Muscle layer of colon (tissue), 2 donors: ENCODE results near the gene CISD3.

ENCODE experiments used
- H3K27ac ChIP-seq: one replicate; pipeline ENCODE4 v1.7.0; 2013; ENCODE audit warnings: low read depth, mild to moderate bottlenecking, low read length, moderate library complexity
- H3K27me3 ChIP-seq, 2 donors: one replicate each; pipeline ENCODE4 v1.7.0; 2013; ENCODE audit warnings: low read length in 2 of 2, mild to moderate bottlenecking in 2 of 2; ENCODE audit not compliant: insufficient read depth in 2 of 2, control insufficient read depth in 1 of 2
- H3K36me3 ChIP-seq: one replicate; pipeline ENCODE4 v1.7.0; 2013; ENCODE audit warnings: mild to moderate bottlenecking, low read length; ENCODE audit not compliant: insufficient read depth
- H3K4me1 ChIP-seq: one replicate; pipeline ENCODE4 v1.7.0; 2013; ENCODE audit warnings: mild to moderate bottlenecking, low read length; ENCODE audit not compliant: insufficient read depth
- H3K4me3 ChIP-seq, 2 donors: one replicate each; pipeline ENCODE4 v1.7.0; 2013; ENCODE audit warnings: low read length in 2 of 2, low read depth in 1 of 2, mild to moderate bottlenecking in 1 of 2, moderate library complexity in 1 of 2
- H3K9ac ChIP-seq: one replicate; pipeline ENCODE4 v1.7.0; 2013; ENCODE audit warnings: low read length
- H3K9me3 ChIP-seq: one replicate; pipeline ENCODE4 v1.7.0; 2013; ENCODE audit warnings: mild to moderate bottlenecking, low read length
- donor health status: abdominal sarcoma.
- donor health status: Adenocarcinoma of cecum.

CISD3 gene

DNA sequence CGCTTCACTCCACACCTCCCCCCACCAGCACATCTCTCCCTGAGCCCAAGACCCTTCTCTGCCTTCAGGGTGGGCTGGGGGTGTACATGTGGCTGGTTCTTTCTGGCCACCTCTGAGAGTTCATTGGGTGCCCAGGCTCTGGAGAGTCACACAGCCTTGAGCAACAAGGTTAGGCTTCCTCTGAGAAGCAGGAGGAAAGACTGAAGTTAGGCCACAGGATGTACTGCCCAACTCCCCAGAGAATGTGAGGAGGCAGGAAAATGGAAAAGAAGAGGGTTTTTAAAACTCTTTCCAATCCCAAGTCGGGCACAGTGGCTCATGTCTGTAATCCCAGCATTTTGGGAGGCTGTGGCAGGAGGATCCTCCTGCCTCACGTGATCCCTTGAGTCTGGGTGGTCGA lies 10.7 kb downstream of the CISD3 start:
- no peak overlapping the region for H3K4me3 ChIP-seq
- peak overlapping the region; percentile 69 for H3K27ac ChIP-seq
- H3K4me1 ChIP-seq = peaks cover 28% of the 10 kb centered on the region
- no peaks in the 10 kb centered on the region for H3K27me3 ChIP-seq
- no peak overlapping the region for H3K9ac ChIP-seq
- no peaks in the 10 kb centered on the region for H3K9me3 ChIP-seq
- peaks cover 22% of the 10 kb centered on the region for H3K36me3 ChIP-seq

- peaks cover 34% of the 10 kb centered on the region for H3K4me1 ChIP-seq
- H3K36me3 ChIP-seq = peaks cover 17% of the 10 kb centered on the region
- H3K9ac ChIP-seq = no peak overlapping the region
- H3K9me3 ChIP-seq = no peaks in the 10 kb centered on the region
- H3K27ac ChIP-seq = peak overlapping the region; percentile 69
- no peaks in the 10 kb centered on the region for H3K27me3 ChIP-seq
- no peak overlapping the region for H3K4me3 ChIP-seq
Observed at GRCh38 chr17:38741461-38741860, 11.3 kb downstream of the CISD3 start.

DNA sequence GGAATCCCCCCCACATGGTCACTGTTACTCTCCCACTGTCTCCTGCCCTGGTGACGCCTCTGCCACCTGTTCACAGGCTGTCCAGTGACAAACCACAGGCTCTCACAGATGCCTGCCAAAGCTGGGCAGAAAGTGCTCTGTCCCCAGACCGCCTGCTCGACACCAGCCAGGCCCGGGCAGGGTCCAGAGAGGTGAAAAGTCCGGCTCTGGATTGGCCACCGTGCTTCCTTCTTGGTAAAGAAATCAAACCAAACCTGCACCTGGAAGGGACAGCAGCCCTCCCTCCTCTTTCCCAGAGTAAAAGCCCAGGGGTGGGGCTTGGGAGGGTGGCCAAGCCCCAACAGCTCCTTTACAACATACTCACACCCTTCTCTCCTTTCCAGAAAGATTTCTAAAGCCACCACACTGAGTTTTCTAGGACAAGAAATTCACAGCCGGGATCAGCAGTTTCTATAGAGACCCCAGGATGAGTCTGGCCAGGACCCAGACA lies 11.8 kb downstream of the CISD3 start:
- H3K4me3 ChIP-seq = no peak overlapping the region
- H3K9me3 ChIP-seq = no peaks in the 10 kb centered on the region
- H3K36me3 ChIP-seq = peaks cover 17% of the 10 kb centered on the region
- peak overlapping the region; percentile 69 for H3K27ac ChIP-seq
- H3K4me1 ChIP-seq = peaks cover 38% of the 10 kb centered on the region
- H3K27me3 ChIP-seq = no peaks in the 10 kb centered on the region
- no peak overlapping the region for H3K9ac ChIP-seq

- Histone ChIP-seq H3K9me3 (no peaks in the 10 kb centered on the region), H3K27me3 (no peaks in the 10 kb centered on the region), H3K4me3 (no peak overlapping the region), H3K27ac (peak overlapping the region; percentile 69), H3K4me1 (peaks cover 38% of the 10 kb centered on the region), H3K36me3 (peaks cover 17% of the 10 kb centered on the region), H3K9ac (peak overlapping the region; percentile 3)
Observed at GRCh38 chr17:38742411-38743308, 12.5 kb downstream of the CISD3 start.

DNA sequence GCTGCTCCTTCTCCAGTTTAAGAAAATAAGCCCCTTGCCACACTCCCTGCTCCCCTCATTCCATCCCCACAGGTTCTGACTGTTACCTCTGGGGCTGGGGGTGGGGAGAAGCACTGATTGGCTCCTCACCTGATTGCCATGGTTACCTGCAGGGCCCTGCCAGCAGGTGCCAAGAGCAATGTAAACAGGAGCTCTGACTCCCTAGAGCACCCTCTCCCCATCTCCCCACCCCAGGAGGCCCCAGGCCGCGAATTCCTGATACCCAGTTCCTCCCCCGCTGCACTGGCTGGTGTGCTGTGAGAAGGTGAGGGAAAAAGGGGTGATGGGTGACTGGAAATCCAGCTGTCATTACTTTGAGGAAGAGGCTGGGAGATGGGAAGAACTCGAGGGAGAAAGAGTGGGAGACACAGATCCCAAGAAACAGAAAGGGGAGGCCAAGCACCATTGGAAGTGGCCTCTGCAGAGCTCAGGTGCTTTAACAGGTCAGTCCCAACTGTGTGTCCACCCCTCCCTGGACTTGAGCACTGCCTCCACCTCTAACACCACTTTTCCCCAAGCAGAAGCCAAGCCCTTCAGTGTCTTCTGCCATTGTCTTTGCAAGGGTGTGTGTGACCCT lies 13.5 kb downstream of the CISD3 start:
- Histone ChIP-seq H3K4me1 (peaks cover 38% of the 10 kb centered on the region), H3K9ac (no peak overlapping the region), H3K27me3 (no peaks in the 10 kb centered on the region), H3K36me3 (peaks cover 13% of the 10 kb centered on the region), H3K4me3 (no peak overlapping the region), H3K27ac (peak overlapping the region; percentile 19), H3K9me3 (no peaks in the 10 kb centered on the region)

GRCh38 chr17:38745545-38745944 lies 15.4 kb downstream of the CISD3 start:
- Histone ChIP-seq H3K36me3 (no peaks in the 10 kb centered on the region), H3K9me3 (no peaks in the 10 kb centered on the region), H3K9ac (no peak overlapping the region), H3K27ac (peak overlapping the region; percentile 4), H3K27me3 (no peaks in the 10 kb centered on the region), H3K4me1 (peaks cover 46% of the 10 kb centered on the region), H3K4me3 (no peak overlapping the region)

- H3K36me3 ChIP-seq = no peaks in the 10 kb centered on the region
- H3K27me3 ChIP-seq = no peaks in the 10 kb centered on the region
- H3K27ac ChIP-seq = peak overlapping the region; percentile 59
- no peaks in the 10 kb centered on the region for H3K9me3 ChIP-seq
- peak overlapping the region; percentile 68 for H3K9ac ChIP-seq
- H3K4me3 ChIP-seq = peak overlapping the region; percentile 49 to 63
- peaks cover 41% of the 10 kb centered on the region for H3K4me1 ChIP-seq
Observed at GRCh38 chr17:38746004-38746848, 16.1 kb downstream of the CISD3 start.

DNA sequence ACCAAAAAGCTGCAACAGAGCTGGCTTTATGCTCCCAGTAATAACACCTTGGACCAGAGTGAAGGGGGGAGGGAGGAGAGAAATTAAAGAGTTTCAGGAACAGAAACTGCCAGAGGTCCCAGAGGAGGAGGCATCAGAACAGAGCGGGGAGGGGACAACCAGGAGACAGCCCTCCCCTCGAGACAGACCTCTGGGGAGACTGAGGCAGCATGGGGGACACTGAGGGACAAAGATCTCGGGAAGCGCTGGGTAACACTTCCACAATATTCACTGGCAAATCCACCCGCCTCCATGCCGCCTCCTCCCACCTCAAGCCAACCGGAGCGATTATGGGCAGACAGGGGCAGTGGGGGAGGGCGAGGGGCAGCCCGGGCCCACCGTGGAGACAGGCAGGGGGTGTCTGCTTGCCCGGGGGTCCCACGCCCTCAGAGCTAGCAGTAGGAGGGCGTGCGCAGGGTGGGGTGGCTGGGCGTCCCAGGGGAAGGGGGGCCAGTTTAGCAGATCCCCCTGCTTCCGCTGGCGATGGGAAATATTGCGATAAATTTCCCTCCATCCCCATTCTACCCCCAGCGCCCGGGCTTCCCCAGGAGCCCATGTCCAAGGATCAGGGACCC lies 16.8 kb downstream of the CISD3 start:
- Histone ChIP-seq H3K9ac (peak overlapping the region; percentile 68), H3K9me3 (no peaks in the 10 kb centered on the region), H3K27me3 (peaks cover 0 to 4% of the 10 kb centered on the region in 2 donors), H3K27ac (peak overlapping the region; percentile 59), H3K36me3 (no peaks in the 10 kb centered on the region), H3K4me1 (peaks cover 41% of the 10 kb centered on the region), H3K4me3 (peak overlapping the region; percentile 49 to 63)

DNA sequence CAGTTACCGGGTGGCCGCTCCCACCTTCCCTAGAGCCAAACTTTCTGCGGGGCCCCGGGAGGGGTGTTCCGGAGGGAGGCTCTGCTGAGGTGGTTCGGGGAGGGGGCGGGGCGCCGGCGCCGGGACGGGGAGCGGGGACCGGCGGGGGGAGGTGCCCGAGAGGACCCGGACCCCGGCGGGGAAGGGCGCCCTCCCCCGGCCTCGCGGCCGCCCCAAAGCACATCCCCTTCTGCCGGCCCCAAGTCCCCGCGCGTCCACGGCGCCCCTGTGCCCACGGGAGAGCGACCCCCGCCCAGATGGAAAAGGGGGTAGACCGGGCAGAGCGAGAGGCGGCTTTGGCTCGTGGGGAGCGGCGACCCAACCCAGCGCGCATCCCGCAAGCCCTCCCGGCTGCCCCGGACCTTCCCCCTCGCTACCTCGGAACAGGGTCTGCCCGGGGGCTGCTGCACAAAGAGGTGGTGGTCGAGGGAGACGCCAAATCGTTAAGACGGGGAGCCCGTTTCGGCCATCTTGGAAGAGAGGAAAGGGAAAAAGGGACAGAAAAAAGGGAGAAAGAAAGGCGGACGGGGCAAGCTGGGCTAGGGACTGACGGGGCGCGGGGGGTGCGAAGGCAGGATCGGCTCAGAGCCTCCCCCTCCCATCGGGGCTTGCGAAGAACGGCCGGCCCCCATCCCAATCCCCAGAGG lies 17.5 kb downstream of the CISD3 start:
- H3K27me3 ChIP-seq = peaks cover 0 to 5% of the 10 kb centered on the region in 2 donors
- H3K4me3 ChIP-seq = peak overlapping the region; percentile 49 to 63
- no peaks in the 10 kb centered on the region for H3K9me3 ChIP-seq
- H3K27ac ChIP-seq = peak overlapping the region; percentile 59
- no peaks in the 10 kb centered on the region for H3K36me3 ChIP-seq
- H3K4me1 ChIP-seq = peaks cover 37% of the 10 kb centered on the region
- peak overlapping the region; percentile 53 for H3K9ac ChIP-seq

DNA sequence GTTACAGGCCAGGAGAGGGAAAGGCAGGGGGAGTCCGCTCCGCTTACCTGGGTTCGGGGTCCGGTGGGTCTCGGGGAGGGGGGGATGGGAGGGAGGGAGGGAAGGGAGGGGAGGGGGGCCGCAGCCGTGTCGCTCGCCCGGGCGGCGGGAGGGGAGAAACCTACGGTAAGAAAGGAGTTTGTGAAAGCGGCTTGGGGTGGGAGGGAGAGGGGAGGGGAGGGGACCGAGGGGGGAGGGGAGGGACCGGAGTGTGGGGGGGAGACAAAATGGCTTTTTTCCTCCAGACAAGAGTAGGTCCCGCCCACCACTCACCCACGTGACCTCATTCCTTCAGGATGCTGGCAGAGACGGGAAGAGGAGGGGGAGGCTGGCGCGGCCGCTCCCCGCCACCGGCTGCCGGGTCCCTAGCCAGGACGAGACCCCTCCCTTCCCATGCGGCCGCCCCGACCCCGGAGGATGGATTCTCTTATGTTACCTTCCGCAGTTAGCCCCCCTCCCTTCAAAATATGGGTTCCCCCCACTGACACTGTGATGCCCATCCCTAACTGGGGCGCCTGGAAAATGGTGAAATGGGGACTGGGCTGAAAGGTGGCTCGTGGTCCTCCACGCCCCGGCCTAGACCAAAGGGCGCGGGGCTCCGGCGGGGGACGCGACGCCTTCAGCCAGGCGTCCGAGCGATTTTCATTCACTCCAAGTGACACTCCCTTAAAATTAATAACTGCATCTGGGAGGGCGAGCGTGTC lies 18.2 kb downstream of the CISD3 start, which contains the start of gene PCGF2:
TSS of gene PCGF2 (minus strand) at position 188 of the 743 bp plus-strand sequence. CDS start 7,934 bp downstream, outside the sequence.
- no peaks in the 10 kb centered on the region for H3K9me3 ChIP-seq
- H3K4me1 ChIP-seq = peaks cover 37% of the 10 kb centered on the region
- no peaks in the 10 kb centered on the region for H3K36me3 ChIP-seq
- H3K27ac ChIP-seq = peak within 1 kb of the TSS; percentile 90
- peak within 1 kb of the TSS; percentile 62 to 66 for H3K4me3 ChIP-seq
- H3K9ac ChIP-seq = peak within 1 kb of the TSS; percentile 68
- H3K27me3 ChIP-seq = peaks cover 0 to 5% of the 10 kb centered on the region in 2 donors
